HG02588 (cell line): ENCODE measurements around the gene PAMR1.
"Not testable (repeated sequence)": the region's sequence is repeated elsewhere in the genome, so short reads cannot be mapped to it uniquely, and the experiment has no call there.

ENCODE experiments used
- ATAC-seq: cut with Tn5 transposase; IDR thresholded peaks from one replicate; pipeline ENCODE4 v1.9.1; 2021; ENCODE audit warnings: mild to moderate bottlenecking, moderate library complexity; ENCODE audit not compliant: unreplicated experiment

Gene PAMR1

GRCh38 chr11:35525501-35526175 lies at the start of gene PAMR1:
TSS of gene PAMR1 (minus strand) at chr11:35525616. CDS start at chr11:35525585, 31 bp downstream.
- no peak for ATAC-seq

GRCh38 chr11:35571696-35572095 lies 46.3 kb upstream of the PAMR1 start:
- no peak for ATAC-seq

GRCh38 chr11:35567737-35568465 lies 42.5 kb upstream of the PAMR1 start:
- ATAC-seq = no peak

GRCh38 chr11:35566885-35567284 lies 41.5 kb upstream of the PAMR1 start:
- no peak for ATAC-seq

GRCh38 chr11:35566181-35566580 lies 40.8 kb upstream of the PAMR1 start:
- no peak for ATAC-seq

GRCh38 chr11:35564245-35564595 lies 38.8 kb upstream of the PAMR1 start:
- no peak for ATAC-seq

GRCh38 chr11:35563484-35564244 lies 38.2 kb upstream of the PAMR1 start:
- ATAC-seq = no peak

GRCh38 chr11:35559949-35560348 lies 34.5 kb upstream of the PAMR1 start:
- ATAC-seq = no peak

- ATAC-seq = no peak
Measured at GRCh38 chr11:35558513-35558912, 33.1 kb upstream of the PAMR1 start.

GRCh38 chr11:35555488-35555887 lies 30.1 kb upstream of the PAMR1 start:
- ATAC-seq = no peak

GRCh38 chr11:35554491-35555437 lies 29.3 kb upstream of the PAMR1 start:
- no peak for ATAC-seq

GRCh38 chr11:35553831-35554230 lies 28.4 kb upstream of the PAMR1 start:
- ATAC-seq = no peak

- ATAC-seq = no peak
Measured at GRCh38 chr11:35553021-35553420, 27.6 kb upstream of the PAMR1 start.

GRCh38 chr11:35552616-35553015 lies 27.2 kb upstream of the PAMR1 start:
- no peak for ATAC-seq

GRCh38 chr11:35550374-35551036 lies 25.1 kb upstream of the PAMR1 start:
- no peak for ATAC-seq

- ATAC-seq = no peak
Measured at GRCh38 chr11:35549787-35550186, 24.4 kb upstream of the PAMR1 start.

GRCh38 chr11:35548925-35549561 lies 23.6 kb upstream of the PAMR1 start:
- no peak for ATAC-seq

GRCh38 chr11:35547995-35548394 lies 22.6 kb upstream of the PAMR1 start:
- ATAC-seq = not testable (repeated sequence)

- no peak for ATAC-seq
Measured at GRCh38 chr11:35546317-35546716, 20.9 kb upstream of the PAMR1 start.
